BE2C (cell line): Measurements from ENCODE around the gene KCNN4.
"Not testable (repeated sequence)": the region's sequence is repeated elsewhere in the genome, so short reads cannot be mapped to it uniquely, and the experiment has no call there.

Experiments
- DNase-seq: peaks from one replicate; pipeline ENCODE4 v3.0.0-alpha.2; 2020
- H3K27me3 ChIP-seq: fragments of 250-450 bp; sonication (Bioruptor Pico); 2 replicates; pipeline ENCODE4 v1.5.1; 2020; ENCODE audit warnings: mild to moderate bottlenecking
- H3K36me3 ChIP-seq: fragments of 250-450 bp; sonication (Bioruptor Pico); 2 replicates; pipeline ENCODE4 v1.5.1; 2020; ENCODE audit warnings: mild to moderate bottlenecking
- H3K4me1 ChIP-seq: fragments of 250-450 bp; sonication (Bioruptor Pico); 2 replicates; pipeline ENCODE4 v1.5.1; 2020
- H3K4me3 ChIP-seq: 2 replicates; pipeline ENCODE4 v1.5.1; 2011; ENCODE audit warnings: low read depth, low read length
- H3K9me3 ChIP-seq: fragments of 250-450 bp; sonication (Bioruptor Pico); 2 replicates; pipeline ENCODE4 v1.5.1; 2020
- TF ChIP-seq, protein P1 (sequence below): IDR thresholded peaks from 2 replicates; pipeline ENCODE4 v1.5.1; 2012; ENCODE audit warnings: mild to moderate bottlenecking, low read depth, low read length

Gene KCNN4

DNA sequence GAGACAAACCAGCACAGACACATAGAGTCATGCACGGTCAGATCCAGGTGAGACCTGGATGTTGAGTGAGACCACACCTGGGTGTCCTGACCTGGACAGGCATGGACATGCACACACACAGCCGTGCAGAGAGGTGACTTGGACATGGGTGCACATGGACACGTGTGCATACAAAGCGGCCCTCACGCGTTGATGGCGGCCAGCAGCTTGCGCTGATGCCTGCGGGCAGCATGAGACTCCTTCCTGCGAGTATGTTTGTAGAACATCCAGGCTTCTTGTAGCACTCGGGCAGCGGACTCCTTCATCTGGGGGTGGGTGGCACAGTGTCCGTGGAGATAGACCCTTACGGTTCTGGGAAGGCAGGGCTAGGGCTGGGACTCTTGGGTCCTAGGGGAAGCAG, 11.5 kb downstream of the KCNN4 start:
- no peak for DNase-seq
- H3K4me1 ChIP-seq: no peaks in the 10 kb centered on the region
- no peak overlapping the region for H3K4me3 ChIP-seq
- H3K36me3 ChIP-seq: no peaks in the 10 kb centered on the region
- 0 out of 2 replicates have a peak, but pooled peaks cover 7% of the 10 kb centered on the region for H3K27me3 ChIP-seq
- no peaks in the 10 kb centered on the region for H3K9me3 ChIP-seq
- TF ChIP-seq, protein P1, sequence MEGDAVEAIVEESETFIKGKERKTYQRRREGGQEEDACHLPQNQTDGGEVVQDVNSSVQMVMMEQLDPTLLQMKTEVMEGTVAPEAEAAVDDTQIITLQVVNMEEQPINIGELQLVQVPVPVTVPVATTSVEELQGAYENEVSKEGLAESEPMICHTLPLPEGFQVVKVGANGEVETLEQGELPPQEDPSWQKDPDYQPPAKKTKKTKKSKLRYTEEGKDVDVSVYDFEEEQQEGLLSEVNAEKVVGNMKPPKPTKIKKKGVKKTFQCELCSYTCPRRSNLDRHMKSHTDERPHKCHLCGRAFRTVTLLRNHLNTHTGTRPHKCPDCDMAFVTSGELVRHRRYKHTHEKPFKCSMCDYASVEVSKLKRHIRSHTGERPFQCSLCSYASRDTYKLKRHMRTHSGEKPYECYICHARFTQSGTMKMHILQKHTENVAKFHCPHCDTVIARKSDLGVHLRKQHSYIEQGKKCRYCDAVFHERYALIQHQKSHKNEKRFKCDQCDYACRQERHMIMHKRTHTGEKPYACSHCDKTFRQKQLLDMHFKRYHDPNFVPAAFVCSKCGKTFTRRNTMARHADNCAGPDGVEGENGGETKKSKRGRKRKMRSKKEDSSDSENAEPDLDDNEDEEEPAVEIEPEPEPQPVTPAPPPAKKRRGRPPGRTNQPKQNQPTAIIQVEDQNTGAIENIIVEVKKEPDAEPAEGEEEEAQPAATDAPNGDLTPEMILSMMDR: no peak

DNA sequence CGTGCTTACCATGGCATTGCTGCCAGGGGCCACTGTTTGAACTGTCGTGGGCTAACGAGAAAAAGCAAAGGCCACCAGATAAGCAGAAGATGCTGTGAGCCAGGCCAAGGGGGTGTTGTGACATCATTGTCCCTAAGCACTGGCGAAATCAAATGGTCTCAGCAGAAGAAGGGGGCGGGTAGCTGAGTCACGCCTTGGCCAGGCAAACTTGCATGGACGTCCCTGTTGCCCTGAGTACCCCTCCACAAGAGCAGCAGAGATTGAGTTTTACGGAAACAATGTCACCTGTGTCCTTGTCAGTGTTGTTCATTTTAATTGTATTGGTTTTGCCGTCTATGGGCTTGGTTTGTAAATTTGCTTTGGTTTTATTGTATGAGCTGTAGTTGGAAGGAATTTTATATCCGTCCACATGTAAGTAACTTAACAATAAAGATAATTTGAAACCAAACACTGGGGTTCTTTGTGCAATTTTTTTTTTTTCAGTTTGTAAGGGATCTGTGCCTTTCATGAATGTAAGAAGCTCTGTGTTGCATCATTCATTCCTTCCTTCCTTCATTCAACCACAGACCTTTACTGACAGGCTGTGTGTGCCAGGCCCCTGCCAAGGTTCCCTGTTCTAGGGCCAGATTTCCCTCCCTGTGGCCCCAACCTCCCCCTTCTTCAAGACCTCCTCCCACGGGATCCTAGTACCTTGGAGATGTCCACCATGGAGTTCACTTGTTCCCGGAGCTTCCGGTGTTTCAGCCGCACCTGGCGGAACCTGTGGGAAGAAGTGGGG, 12.3 kb downstream of the KCNN4 start:
- DNase-seq: no peak
- no peak overlapping the region for H3K4me3 ChIP-seq
- H3K4me1 ChIP-seq: no peaks in the 10 kb centered on the region
- TF ChIP-seq, protein P1: no peak
- no peaks in the 10 kb centered on the region for H3K36me3 ChIP-seq
- H3K27me3 ChIP-seq: no peaks in the 10 kb centered on the region
- H3K9me3 ChIP-seq: no peaks in the 10 kb centered on the region

DNA sequence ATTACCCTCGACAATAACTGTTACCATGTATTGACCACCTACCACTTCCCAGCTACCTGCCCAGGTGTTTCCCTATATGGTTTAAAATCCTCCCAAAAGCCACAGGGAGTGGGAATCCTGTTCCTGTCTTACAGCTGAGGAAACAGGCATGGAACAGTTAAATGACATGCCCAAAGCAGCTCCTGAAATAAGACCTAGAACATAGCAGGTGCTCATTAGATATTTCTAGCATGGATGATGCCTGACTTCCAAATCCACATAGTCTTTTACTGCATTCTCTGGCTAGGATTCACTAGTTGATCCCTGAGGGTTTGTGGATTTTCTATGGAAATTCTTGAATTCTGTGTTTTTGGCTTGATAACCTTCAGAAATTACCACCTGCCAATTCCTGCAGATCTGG, 13.0 kb downstream of the KCNN4 start:
- no peaks in the 10 kb centered on the region for H3K4me1 ChIP-seq
- no peaks in the 10 kb centered on the region for H3K36me3 ChIP-seq
- H3K9me3 ChIP-seq: no peaks in the 10 kb centered on the region
- no peaks in the 10 kb centered on the region for H3K27me3 ChIP-seq
- no peak for DNase-seq
- TF ChIP-seq, protein P1: no peak
- no peak overlapping the region for H3K4me3 ChIP-seq

DNA sequence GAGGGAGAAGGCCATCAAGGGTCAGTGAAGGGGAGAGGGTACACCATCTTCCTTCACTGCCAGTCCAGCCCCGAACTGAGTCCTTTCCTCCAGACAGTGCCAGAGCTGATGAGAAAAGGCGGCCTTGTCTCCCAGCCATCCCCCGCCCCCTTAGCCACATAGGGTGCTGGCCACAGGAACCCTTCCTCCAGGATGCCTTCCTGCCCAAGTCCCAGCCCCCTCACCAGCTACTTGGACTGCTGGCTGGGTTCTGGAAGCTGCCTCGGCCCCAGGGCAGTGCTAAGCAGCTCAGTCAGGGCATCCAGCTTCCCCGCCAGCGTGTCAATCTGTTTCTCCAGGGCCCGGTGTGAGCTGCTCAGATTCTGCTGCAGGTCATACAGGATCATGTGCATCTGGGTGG, 13.5 kb downstream of the KCNN4 start:
- DNase-seq: no peak
- Histone ChIP-seq H3K9me3 (no peaks in the 10 kb centered on the region), H3K27me3 (no peaks in the 10 kb centered on the region), H3K4me1 (no peaks in the 10 kb centered on the region), H3K4me3 (no peak overlapping the region), H3K36me3 (no peaks in the 10 kb centered on the region)
- TF ChIP-seq, protein P1: no peak

DNA sequence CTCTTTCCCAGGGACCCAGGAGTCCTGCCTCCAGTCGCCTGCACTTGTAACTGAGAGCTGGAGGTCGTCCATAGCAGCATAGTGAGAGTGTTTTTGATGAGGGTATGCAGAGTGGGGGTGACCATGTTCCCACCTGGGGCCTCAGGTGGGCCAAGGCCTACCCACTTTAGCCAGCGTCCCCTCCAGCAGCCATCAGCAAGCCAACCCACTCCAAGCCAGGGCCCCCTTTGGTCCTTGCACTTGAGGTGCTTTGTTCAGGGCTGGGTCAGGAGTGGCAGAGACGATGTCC, 14.1 kb downstream of the KCNN4 start:
- H3K9me3 ChIP-seq: no peaks in the 10 kb centered on the region
- H3K4me3 ChIP-seq: no peak overlapping the region
- no peaks in the 10 kb centered on the region for H3K27me3 ChIP-seq
- H3K36me3 ChIP-seq: no peaks in the 10 kb centered on the region
- TF ChIP-seq, protein P1: no peak
- no peak for DNase-seq
- no peaks in the 10 kb centered on the region for H3K4me1 ChIP-seq

DNA sequence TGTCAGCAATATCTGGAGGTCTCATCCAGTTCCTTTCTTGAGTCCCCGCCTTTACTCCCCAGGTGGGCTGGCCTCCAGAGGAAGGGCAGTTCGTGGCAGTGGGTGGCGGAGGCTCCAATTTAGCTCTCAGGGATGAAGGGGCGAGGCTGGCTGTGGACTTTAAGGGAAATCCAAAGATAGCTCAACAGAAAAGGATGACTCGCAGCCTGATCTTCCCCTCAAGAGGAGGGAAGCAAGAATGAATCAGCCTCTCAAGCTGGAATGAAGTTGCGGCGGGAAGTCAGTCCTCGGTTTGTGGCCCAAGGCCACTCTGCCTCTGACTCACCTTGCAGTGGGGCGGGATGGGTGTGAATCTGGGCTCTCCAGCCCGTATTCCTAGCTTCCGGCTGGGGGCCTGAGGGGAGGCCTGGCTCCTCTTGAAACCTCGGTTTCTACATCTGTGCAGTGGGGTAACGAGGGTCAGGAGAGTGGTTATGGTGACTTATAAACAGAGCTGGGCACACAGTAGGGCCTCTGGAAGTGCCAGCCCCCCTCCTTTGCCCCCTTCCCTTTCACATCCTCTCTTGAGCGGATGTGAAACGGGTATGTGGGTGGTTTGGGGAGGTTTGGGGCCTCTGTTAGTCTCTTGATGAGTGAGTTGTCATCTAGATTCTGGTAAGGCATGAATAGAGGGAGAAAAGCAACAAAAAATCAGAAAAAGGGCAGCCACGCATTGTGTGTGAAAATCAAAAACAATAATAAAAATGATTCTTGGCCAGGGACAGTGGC, 15.5 kb downstream of the KCNN4 start:
- Histone ChIP-seq H3K4me1 (no peaks in the 10 kb centered on the region), H3K27me3 (no peaks in the 10 kb centered on the region), H3K36me3 (no peaks in the 10 kb centered on the region), H3K4me3 (no peak overlapping the region), H3K9me3 (no peaks in the 10 kb centered on the region)
- no peak for DNase-seq
- TF ChIP-seq, protein P1: no peak

DNA sequence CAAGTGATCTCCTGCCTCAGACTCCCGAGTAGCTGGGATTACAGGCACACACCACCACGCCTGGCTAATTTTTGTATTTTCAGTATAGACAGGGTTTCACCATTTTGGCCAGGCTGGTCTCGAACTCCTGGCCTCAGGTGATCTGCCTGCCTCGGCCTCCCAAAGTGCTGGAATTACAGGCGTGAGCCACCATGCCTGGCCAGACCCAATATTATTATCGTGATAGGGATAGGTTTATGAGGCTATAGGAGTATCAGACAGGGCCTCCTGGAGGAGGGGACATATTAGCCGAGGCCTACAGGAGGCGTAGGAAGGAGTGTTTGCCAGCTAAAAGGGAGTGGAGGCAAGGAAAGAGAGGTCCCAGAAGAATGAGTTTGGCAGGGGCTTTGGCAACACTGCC, 16.1 kb downstream of the KCNN4 start:
- not testable (repeated sequence) for DNase-seq, H3K4me1 ChIP-seq, H3K27me3 ChIP-seq, H3K9me3 ChIP-seq, H3K4me3 ChIP-seq, H3K36me3 ChIP-seq
